Mucosa of stomach (tissue), 1 donor: ENCODE measurements around the gene BCL2L1.
A peak's percentile ranks its signal among the peaks of the same experiment; 100 is the strongest.

Experiments used
- H3K27me3 ChIP-seq: one replicate; pipeline ENCODE4 v1.7.0; 2013; ENCODE audit warnings: mild to moderate bottlenecking, low read length; ENCODE audit not compliant: control insufficient read depth, insufficient read depth
- H3K36me3 ChIP-seq: one replicate; pipeline ENCODE4 v1.7.0; 2013; ENCODE audit warnings: low read length; ENCODE audit not compliant: control insufficient read depth, insufficient read depth
- H3K4me1 ChIP-seq: one replicate; pipeline ENCODE4 v1.7.0; 2013; ENCODE audit warnings: mild to moderate bottlenecking, low read length; ENCODE audit not compliant: control insufficient read depth, insufficient read depth
- H3K4me3 ChIP-seq: one replicate; pipeline ENCODE4 v1.7.0; 2013; ENCODE audit warnings: low read length
- H3K9ac ChIP-seq: one replicate; pipeline ENCODE4 v1.7.0; 2013; ENCODE audit warnings: mild to moderate bottlenecking, low read length, moderate library complexity
- H3K9me3 ChIP-seq: one replicate; pipeline ENCODE4 v1.7.0; 2013; ENCODE audit warnings: mild to moderate bottlenecking, low read length, moderate library complexity; ENCODE audit not compliant: control insufficient read depth
- donor health status: Pancreatic carcinoma.

Gene BCL2L1

DNA sequence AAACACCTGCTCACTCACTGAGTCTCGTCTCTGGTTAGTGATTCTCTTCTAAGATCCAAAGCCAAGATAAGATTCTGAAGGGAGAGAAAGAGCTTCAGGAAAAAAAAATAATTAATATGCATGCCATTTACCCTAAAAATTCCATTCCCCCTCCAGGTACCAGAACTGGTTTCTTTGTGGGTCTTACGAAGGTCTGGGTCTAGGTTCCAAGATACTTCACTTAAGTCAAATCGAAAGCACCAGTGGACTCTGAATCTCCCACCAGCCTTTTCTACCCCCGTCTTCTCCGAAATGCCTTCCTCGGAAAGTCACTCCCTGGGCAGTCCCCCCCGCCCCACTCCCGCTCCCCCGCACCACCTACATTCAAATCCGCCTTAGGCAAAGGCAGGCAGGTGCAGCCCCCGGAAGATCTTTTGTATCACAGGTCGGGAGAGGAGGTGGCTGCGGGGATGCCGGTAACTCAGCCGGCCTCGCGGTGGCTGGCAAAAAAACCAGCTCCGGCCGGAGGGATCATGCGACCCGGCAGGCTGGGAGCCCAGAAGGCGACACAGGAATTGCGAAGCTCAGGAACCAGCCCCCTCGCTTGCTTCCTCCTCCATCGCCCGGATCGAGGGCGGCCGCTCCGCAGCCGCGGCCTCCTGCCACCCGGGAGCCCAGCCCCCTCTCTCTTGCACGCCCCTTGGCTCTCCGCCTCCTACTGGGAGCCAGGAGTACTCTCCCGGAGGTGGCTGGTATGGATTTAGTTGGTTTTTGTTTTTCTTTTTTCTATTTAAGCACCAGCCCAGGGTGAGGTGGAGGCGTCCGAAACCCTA, at the start of gene BCL2L1:
TSS of gene BCL2L1 (minus strand) at position 612 of the 812 bp plus-strand sequence. CDS start 650 bp downstream, outside the sequence.
- peak within 1 kb of the TSS; percentile 61 for H3K4me3 ChIP-seq
- no peaks in the 10 kb centered on the region for H3K27me3 ChIP-seq
- peaks cover 40% of the 10 kb centered on the region for H3K4me1 ChIP-seq
- peak within 1 kb of the TSS; percentile 100 for H3K9ac ChIP-seq
- peaks cover 4% of the 10 kb centered on the region for H3K36me3 ChIP-seq
- no peaks in the 10 kb centered on the region for H3K9me3 ChIP-seq

DNA sequence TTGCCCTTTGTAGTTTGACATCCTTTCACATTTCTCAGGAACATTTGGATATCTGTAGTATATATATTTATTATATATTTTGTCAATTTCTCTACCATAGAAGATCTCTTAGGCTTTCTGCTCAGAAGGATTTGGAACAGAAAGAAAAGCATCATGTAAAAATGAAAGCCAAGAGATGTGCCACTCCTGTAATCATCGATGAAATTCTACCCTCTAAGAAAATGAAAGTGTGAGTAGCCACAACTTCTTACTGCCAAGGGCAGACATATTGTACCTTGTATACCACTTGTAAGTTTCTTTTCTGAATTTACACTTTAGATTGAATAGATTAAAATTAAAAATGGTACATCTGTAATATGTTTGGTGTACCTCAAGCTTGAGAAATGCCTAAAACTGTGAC, 47.6 kb upstream of the BCL2L1 start:
- no peak overlapping the region for H3K9ac ChIP-seq
- H3K9me3 ChIP-seq, result no peaks in the 10 kb centered on the region
- H3K4me3 ChIP-seq, result no peak overlapping the region
- no peaks in the 10 kb centered on the region for H3K27me3 ChIP-seq
- H3K4me1 ChIP-seq, result no peaks in the 10 kb centered on the region
- no peaks in the 10 kb centered on the region for H3K36me3 ChIP-seq

DNA sequence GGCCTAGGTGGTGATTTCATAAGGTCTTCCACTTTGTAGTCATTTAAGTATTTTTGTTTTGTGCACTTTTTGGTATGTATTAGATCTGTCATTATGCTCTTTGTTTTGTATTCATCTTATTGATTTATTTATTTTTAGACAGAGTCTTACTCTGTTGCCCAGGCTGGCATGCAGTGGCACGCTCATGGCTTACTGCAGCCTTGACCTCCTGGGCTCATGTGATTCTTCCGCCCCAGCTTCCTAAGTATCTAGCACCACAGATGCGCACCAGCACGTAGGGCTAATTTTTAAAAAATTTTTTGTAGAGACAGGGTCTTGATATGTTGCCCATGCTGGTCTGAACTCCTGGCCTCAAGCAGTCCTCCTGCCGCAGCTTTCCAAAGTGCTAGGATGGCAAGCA, 47.0 kb upstream of the BCL2L1 start:
- no peaks in the 10 kb centered on the region for H3K9me3 ChIP-seq
- H3K4me3 ChIP-seq, result no peak overlapping the region
- H3K4me1 ChIP-seq, result no peaks in the 10 kb centered on the region
- no peak overlapping the region for H3K9ac ChIP-seq
- no peaks in the 10 kb centered on the region for H3K27me3 ChIP-seq
- H3K36me3 ChIP-seq, result no peaks in the 10 kb centered on the region

DNA sequence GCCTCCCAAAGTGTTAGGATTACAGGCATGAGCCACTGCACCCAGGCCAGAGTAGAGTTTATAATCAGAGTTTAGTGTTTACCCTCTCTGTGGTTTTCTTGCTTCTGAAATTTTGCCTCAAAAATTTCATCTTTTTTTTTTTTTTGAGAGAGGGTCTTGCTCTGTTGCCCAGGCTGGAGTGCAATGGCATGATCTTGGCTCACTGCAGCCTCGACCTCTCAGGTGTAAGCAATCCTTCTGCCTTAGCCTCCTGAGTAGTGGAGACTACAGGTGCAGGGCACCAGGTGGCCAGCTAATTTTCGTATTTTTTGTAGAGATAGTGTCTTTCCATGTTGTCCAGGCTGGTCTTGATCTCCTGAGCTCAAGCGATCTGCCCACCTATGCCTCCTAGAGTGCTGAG, 45.1 kb upstream of the BCL2L1 start:
- no peak overlapping the region for H3K4me3 ChIP-seq
- H3K27me3 ChIP-seq, result no peaks in the 10 kb centered on the region
- H3K9me3 ChIP-seq, result no peaks in the 10 kb centered on the region
- no peak overlapping the region for H3K9ac ChIP-seq
- H3K4me1 ChIP-seq, result no peaks in the 10 kb centered on the region
- no peaks in the 10 kb centered on the region for H3K36me3 ChIP-seq

DNA sequence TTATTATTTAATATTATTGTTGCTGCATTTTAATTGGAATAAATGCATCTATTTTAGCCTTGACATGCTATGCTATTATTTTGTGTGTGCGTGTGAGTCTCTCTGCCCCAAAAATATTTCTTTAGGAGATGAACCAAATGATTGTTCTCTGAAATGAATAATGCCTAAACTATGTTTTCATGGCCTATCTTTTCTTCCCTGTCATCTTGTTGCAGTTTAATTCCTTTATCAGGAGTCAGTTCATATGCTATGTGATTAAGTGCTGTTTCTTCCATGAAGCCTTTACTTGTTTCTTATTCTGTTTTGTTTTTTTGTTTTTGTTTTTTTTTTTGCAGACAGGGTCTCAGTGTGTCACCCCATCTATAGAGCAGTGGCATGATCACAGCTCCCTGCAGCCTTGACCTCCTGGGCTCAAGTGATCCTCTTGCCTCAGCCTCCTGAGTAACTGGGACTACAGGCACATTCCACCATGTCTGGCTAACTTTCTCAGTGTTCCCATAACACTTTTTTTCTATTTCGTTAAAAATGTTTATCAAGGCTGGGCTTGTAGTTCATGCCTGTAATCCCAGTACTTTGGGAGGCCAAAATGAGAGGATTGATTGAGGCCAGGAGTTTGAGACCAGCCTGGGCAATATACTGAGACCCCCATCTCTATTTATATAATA, 42.1 kb upstream of the BCL2L1 start:
- H3K9me3 ChIP-seq, result no peaks in the 10 kb centered on the region
- no peaks in the 10 kb centered on the region for H3K4me1 ChIP-seq
- no peak overlapping the region for H3K4me3 ChIP-seq
- H3K9ac ChIP-seq, result no peak overlapping the region
- H3K36me3 ChIP-seq, result no peaks in the 10 kb centered on the region
- H3K27me3 ChIP-seq, result no peaks in the 10 kb centered on the region

DNA sequence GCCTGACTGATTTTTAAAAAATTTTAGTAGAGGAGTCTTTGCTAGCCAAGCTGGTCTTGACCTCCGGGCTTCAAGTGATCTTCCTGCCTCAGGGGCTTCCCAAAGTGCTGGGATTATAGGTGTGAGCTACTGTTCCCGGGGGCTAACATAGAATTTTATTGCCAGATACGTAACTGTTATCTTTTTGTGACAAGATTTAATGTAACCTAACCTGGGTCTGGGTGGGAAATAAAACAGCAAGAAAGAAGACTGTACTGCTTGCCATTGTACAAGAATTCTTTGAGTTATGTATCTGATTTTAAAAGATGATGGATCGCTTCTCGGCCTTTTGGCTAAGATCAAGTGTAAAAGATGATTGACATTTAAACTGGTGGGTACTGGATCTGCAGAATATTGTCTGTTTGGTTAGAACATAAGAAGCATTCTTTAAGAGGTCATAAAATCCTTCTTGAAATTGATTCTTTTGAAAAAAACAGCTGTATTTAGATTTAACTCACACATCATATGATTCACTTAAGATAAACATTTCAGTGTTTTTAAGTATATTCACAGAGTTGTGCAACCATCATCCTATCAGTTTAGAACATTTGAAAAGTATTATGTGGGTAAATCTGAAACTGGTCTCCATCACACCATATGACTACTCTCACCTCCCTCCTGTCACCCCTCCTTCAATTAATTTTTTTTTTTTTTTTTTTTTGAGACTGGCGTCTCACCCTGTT, 38.0 kb upstream of the BCL2L1 start:
- H3K9me3 ChIP-seq, result no peaks in the 10 kb centered on the region
- H3K9ac ChIP-seq, result no peak overlapping the region
- H3K4me3 ChIP-seq, result no peak overlapping the region
- H3K27me3 ChIP-seq, result no peaks in the 10 kb centered on the region
- no peaks in the 10 kb centered on the region for H3K4me1 ChIP-seq
- H3K36me3 ChIP-seq, result no peaks in the 10 kb centered on the region

DNA sequence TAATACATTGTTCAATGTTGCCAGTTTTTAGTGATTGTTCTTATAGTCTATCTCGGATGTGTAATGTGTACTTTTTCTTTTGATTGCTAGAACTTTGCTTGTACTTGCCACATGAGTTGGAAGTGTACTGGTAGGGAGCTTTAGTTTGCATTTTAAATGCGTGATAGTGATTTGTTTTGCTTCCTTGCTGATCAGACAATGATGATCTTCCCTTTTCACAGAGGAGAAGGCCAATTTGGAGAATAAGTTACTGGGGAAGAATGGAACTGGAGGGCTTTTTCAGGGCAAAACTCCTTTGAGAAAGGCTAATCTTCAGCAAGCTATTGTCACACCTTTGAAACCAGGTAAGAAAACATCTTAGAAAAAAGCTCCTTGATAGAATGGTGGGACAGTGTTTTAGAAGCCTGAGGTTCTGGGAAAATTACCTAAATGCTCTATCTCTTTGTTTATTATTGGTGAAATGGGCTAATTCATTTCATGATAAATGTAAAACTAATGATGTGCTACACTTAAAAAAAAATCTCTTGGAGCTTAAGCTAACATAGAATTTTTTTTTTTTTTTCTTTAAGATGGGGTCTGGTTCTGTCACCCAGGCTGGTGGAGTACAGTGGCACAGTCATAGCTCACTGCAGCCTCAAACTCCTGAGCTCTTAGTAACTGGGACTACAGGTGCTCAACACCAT, 37.3 kb upstream of the BCL2L1 start:
- no peaks in the 10 kb centered on the region for H3K9me3 ChIP-seq
- no peaks in the 10 kb centered on the region for H3K4me1 ChIP-seq
- no peaks in the 10 kb centered on the region for H3K36me3 ChIP-seq
- no peaks in the 10 kb centered on the region for H3K27me3 ChIP-seq
- H3K9ac ChIP-seq, result no peak overlapping the region
- no peak overlapping the region for H3K4me3 ChIP-seq

DNA sequence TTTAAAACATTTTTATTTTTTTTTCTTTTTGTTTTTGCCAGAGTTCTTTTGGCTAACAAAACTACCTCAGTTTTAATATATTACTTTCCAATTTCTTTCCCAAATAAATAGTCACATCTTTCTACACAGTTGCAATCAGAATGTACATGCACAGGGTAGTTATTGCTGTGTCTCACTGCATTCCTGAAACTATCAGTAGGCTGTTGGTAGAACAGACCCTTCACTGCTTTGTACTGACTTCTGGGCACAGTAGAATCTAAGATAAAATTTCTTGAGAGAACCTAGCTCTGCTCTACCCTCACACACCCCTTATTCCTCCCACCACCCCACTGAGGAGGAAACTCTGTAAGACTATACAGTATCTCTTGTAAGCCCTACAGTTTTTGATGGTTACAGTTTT, 36.3 kb upstream of the BCL2L1 start:
- Histone ChIP-seq H3K4me1 (no peaks in the 10 kb centered on the region), H3K9ac (no peak overlapping the region)

DNA sequence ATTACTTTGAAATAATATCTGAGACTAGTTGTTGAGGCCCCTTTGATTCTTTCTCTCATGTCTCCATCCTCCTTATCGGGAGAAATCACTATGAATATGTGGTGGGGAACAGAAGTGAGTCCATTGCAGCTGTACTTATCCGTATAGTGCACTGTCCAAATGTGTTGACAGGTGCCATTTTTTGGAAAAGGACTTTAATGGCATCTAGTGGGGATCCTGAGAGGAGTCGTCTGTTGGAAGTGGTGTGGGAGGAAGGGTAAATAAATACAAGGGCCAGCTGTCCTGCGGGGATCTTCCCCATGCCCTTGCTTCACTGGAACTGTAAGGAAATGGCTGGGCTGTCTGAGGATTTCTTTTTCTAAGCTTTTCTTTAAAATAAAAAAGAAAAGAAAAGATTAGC, 35.9 kb upstream of the BCL2L1 start:
- Histone ChIP-seq H3K36me3 (no peaks in the 10 kb centered on the region), H3K4me3 (no peak overlapping the region), H3K9ac (no peak overlapping the region), H3K4me1 (no peaks in the 10 kb centered on the region), H3K9me3 (no peaks in the 10 kb centered on the region), H3K27me3 (no peaks in the 10 kb centered on the region)

More for the DNA sequence above, 36.3 kb upstream of the BCL2L1 start:
- Histone ChIP-seq H3K27me3 (no peaks in the 10 kb centered on the region), H3K9me3 (no peaks in the 10 kb centered on the region), H3K36me3 (no peaks in the 10 kb centered on the region), H3K4me3 (no peak overlapping the region)

DNA sequence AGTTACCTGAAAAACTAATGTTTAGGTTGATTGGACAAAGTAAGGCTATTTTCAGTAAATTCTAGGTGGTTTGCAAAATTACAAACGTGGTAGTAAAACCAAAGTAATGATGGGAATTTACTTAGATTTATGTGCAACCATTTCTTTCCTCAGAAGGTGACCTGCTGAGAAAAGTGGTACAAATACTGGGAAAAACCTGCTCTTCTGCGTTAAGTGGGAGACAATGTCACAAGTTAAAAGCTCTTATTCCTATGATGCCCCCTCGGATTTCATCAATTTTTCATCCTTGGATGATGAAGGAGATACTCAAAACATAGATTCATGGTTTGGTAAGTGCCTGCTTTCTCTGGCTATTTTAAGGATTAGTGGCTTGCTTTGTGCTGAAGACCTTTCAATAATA, 34.6 kb upstream of the BCL2L1 start:
- no peaks in the 10 kb centered on the region for H3K36me3 ChIP-seq
- H3K4me1 ChIP-seq, result no peaks in the 10 kb centered on the region
- H3K9me3 ChIP-seq, result no peaks in the 10 kb centered on the region
- H3K4me3 ChIP-seq, result no peak overlapping the region
- no peaks in the 10 kb centered on the region for H3K27me3 ChIP-seq
- H3K9ac ChIP-seq, result no peak overlapping the region

DNA sequence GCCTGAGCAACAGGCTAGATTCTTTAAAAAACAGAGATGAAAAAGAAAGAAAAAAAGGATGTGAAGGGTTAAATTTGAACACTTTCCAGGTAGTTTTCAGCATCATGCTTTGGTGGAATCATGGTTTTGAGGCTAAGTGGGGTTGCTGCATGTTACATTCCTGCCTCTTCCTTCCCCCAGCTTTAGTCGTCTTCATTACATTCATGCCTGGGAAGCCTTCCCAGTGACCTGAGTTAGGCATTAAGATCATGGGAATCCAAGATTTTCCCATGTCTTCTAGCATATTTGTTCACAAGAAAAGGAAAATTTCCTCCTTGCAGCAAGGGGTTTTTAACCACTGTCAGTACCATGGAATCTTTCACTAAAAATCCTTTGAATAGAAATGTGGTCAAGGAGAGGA, 28.5 kb upstream of the BCL2L1 start:
- Histone ChIP-seq H3K27me3 (no peaks in the 10 kb centered on the region), H3K36me3 (no peaks in the 10 kb centered on the region), H3K4me1 (no peaks in the 10 kb centered on the region), H3K9ac (no peak overlapping the region), H3K9me3 (no peaks in the 10 kb centered on the region), H3K4me3 (no peak overlapping the region)

DNA sequence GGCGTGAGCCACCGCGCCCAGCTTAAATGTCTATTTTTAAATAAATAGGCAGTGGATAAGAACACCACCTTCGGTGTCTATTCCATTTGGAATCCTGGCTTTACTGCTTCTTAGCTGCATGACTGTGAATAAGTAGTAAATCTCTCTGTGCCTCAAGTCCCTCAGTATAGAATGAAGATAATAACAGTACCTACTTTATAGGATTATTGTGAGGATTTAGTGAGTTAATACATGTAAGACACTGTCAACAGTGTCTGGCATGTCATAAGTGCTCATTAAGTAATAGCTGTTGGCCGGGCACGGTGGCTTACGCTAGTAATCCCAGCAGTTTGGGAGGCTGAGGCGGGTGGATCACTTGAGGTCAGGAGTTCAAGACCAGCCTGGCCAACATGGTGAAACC, 26.6 kb upstream of the BCL2L1 start:
- no peaks in the 10 kb centered on the region for H3K4me1 ChIP-seq
- no peaks in the 10 kb centered on the region for H3K9me3 ChIP-seq
- H3K36me3 ChIP-seq, result no peaks in the 10 kb centered on the region
- no peak overlapping the region for H3K4me3 ChIP-seq
- no peak overlapping the region for H3K9ac ChIP-seq
- no peaks in the 10 kb centered on the region for H3K27me3 ChIP-seq
